Hepatocyte (in vitro differentiated cells): Measurements from ENCODE around the gene OLFM1. TPM values are rescaled to one million over a fixed set of nuclear protein-coding genes. Genes with fewer than 3 reads are reported as not detected.
A peak's percentile ranks its signal among the peaks of the same experiment; 100 is the strongest.

Source experiments
- DNase-seq: peaks from one replicate; pipeline ENCODE4 v3.0.0-alpha.2; 2016; ENCODE audit warnings: low spot score
- H2AFZ ChIP-seq: fragments of 200-600 bp; sonication (generic); 2 replicates; pipeline ENCODE4 v1.6.0; 2016; ENCODE audit warnings: antibody characterized with exemption, mild to moderate bottlenecking
- H3K27ac ChIP-seq: fragments of 200-600 bp; sonication (generic); 2 replicates; pipeline ENCODE4 v1.5.1; 2016; ENCODE audit warnings: mild to moderate bottlenecking
- H3K27me3 ChIP-seq: fragments of 200-600 bp; sonication (generic); 2 replicates; pipeline ENCODE4 v1.6.1; 2016
- H3K36me3 ChIP-seq: fragments of 200-600 bp; sonication (generic); replicated peaks from 2 replicates; pipeline ENCODE4 v1.5.1; 2016; ENCODE audit warnings: low read depth; ENCODE audit not compliant: insufficient read depth
- H3K4me1 ChIP-seq: fragments of 200-600 bp; sonication (generic); 2 replicates; pipeline ENCODE4 v1.5.1; 2016; ENCODE audit warnings: mild to moderate bottlenecking, moderate library complexity; ENCODE audit not compliant: insufficient read depth
- H3K4me2 ChIP-seq: fragments of 200-600 bp; sonication (generic); 2 replicates; pipeline ENCODE4 v1.6.0; 2016
- H3K4me3 ChIP-seq: fragments of 200-600 bp; sonication (generic); 2 replicates; pipeline ENCODE4 v1.5.1; 2016; ENCODE audit warnings: mild to moderate bottlenecking
- H3K79me2 ChIP-seq: fragments of 200-600 bp; sonication (generic); 2 replicates; pipeline ENCODE4 v1.6.0; 2017; ENCODE audit warnings: mild to moderate bottlenecking
- H3K9me2 ChIP-seq: fragments of 200-600 bp; sonication (generic); replicated peaks from 2 replicates; pipeline ENCODE4 v1.6.0; 2017; ENCODE audit warnings: mild to moderate bottlenecking; ENCODE audit not compliant: insufficient read depth
- H3K9me3 ChIP-seq: fragments of 200-600 bp; sonication (generic); 2 replicates; pipeline ENCODE4 v1.5.1; 2016; ENCODE audit warnings: low read depth, mild to moderate bottlenecking
- H4K20me1 ChIP-seq: fragments of 200-600 bp; sonication (generic); 2 replicates; pipeline ENCODE4 v1.6.0; 2016; ENCODE audit warnings: mild to moderate bottlenecking; ENCODE audit not compliant: insufficient read depth, poor library complexity, severe bottlenecking
- CTCF ChIP-seq: fragments of 200-600 bp; sonication (generic); IDR thresholded peaks from 2 replicates; pipeline ENCODE4 v1.5.1; 2016; ENCODE audit warnings: antibody characterized with exemption, mild to moderate bottlenecking; ENCODE audit not compliant: poor library complexity
- EZH2 ChIP-seq: fragments of 200-600 bp; sonication (generic); IDR thresholded peaks from 2 replicates; pipeline ENCODE4 v1.6.1; 2016; ENCODE audit warnings: antibody characterized with exemption, mild to moderate bottlenecking, borderline replicate concordance
- EZH2phosphoT487 ChIP-seq: fragments of 200-600 bp; sonication (generic); IDR thresholded peaks from one replicate; pipeline ENCODE4 v1.6.1; 2018; ENCODE audit warnings: antibody characterized with exemption, mild to moderate bottlenecking, low read depth, moderate library complexity; ENCODE audit not compliant: unreplicated experiment, severe bottlenecking
- WGBS: methylation state at CpG from one replicate; pipeline ENCODE4 v1.1.6; 2016; ENCODE audit warnings: low lambda C conversion rate; ENCODE audit errors: missing lambda C conversion rate; 5-methylcytosine and 5-hydroxymethylcytosine counted together
- polyA plus RNA-seq: library from polyadenylated mRNA; unstranded; fragments of >200 nt; fragmentation: Nextera tagmentation; extraction: Ambion mirVana; gene quantifications from 2 replicates; pipeline ENCODE4 v1.2.1, GENCODE V29; 2016
- total RNA-seq: library from RNA; depleted of rRNA; stranded (reverse); fragments of >200 nt; gene quantifications from 2 replicates; pipeline ENCODE4 v1.2.3, GENCODE V29; 2014

The OLFM1 gene
- total and polyA plus RNA-seq, 2 experiments from 2014 or later, result 0.94 to 4.8 TPM

DNA sequence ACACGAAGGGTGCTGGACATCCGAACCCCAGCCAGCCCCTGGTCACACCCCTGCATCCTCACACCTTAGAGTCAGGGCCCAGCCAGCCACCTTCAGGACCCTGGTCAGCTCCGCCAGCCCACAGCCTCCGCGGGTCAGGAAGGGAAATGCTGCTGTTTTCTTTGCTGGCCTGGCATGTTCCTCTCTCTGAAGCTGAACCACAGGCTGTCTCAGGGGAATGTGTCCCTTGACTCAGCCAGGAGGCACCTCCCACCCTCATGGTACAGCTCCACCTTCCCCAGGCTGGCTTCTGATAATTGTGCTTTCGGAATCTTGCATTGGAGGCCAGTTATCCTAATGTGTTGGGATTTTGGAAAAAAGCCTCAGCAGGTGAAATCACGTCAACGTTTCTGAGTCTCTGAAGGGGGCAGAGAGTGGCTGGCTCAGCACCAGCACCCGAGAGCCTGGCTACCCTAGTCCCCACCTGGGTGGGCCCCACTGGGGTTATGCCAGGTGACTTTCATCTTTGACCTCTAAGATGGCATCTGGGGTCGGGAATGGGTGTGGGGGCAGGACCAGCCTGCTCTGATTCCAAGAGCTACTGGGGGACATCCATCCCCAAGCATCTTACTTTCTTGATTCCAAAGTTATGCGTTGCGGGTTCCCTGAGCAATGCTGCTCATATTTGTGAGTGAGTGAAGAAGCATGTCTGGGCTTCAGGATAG lies 9.8 kb upstream of the OLFM1 start:
- Histone ChIP-seq H3K27me3 (peaks cover 48% of the 10 kb centered on the region), H3K79me2 (no peaks in the 10 kb centered on the region), H2AFZ (no peak overlapping the region), H3K27ac (no peak overlapping the region), H4K20me1 (no peaks in the 10 kb centered on the region), H3K9me3 (no peaks in the 10 kb centered on the region), H3K4me2 (no peak overlapping the region), H3K9me2 (no peaks in the 10 kb centered on the region), H3K36me3 (no peaks in the 10 kb centered on the region), H3K4me3 (no peak overlapping the region), H3K4me1 (no peaks in the 10 kb centered on the region)
- DNase-seq, result peak; percentile 68
- no peak for TF ChIP-seq EZH2phosphoT487
- TF ChIP-seq EZH2, result no peak
- TF ChIP-seq CTCF, result no peak
- 53% methylated on average over 12 of the region's 12 CpGs for WGBS

DNA sequence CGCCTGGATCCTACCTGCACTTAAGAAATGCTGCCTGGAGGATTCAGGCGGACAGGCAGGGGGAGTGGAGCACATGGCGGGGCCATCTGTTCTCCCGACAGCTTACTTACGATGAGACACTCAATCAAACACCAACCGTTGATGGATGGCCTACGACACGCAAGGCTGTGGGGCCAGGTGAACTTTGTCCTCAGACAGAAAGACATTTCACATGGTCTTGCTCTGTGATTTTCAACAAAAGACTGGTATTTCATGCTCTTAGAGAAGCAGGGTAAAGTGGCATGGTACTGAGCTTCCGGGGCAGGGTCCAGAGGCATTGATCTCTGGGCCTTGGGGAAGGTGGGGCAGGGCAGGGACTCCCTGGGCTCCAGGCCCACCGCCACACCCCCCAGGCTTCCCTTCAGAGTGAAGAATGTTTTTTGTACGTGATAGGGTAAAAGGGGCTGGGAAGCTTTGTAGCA lies 9.1 kb upstream of the OLFM1 start:
- no peaks in the 10 kb centered on the region for H3K9me3 ChIP-seq
- no peak overlapping the region for H3K4me2 ChIP-seq
- WGBS, result 81% methylated on average over 11 of the region's 11 CpGs
- no peak overlapping the region for H3K27ac ChIP-seq
- H3K9me2 ChIP-seq, result no peaks in the 10 kb centered on the region
- H3K79me2 ChIP-seq, result no peaks in the 10 kb centered on the region
- peaks cover 53% of the 10 kb centered on the region for H3K27me3 ChIP-seq
- TF ChIP-seq EZH2, result no peak
- no peak overlapping the region for H2AFZ ChIP-seq
- no peaks in the 10 kb centered on the region for H4K20me1 ChIP-seq
- DNase-seq, result no peak
- H3K36me3 ChIP-seq, result no peaks in the 10 kb centered on the region
- H3K4me1 ChIP-seq, result no peaks in the 10 kb centered on the region
- H3K4me3 ChIP-seq, result no peak overlapping the region

GRCh38 chr9:135079018-135079417 lies 8.4 kb upstream of the OLFM1 start:
- no peaks in the 10 kb centered on the region for H3K4me1 ChIP-seq
- TF ChIP-seq CTCF (no peak), EZH2 (no peak), EZH2phosphoT487 (no peak)
- H4K20me1 ChIP-seq, result no peaks in the 10 kb centered on the region
- no peak for DNase-seq
- peaks cover 53% of the 10 kb centered on the region for H3K27me3 ChIP-seq
- no peak overlapping the region for H3K27ac ChIP-seq
- no peaks in the 10 kb centered on the region for H3K9me3 ChIP-seq
- WGBS, result 82% methylated on average over 7 of the region's 7 CpGs
- no peaks in the 10 kb centered on the region for H3K36me3 ChIP-seq
- no peak overlapping the region for H3K4me2 ChIP-seq
- H3K4me3 ChIP-seq, result no peak overlapping the region
- H2AFZ ChIP-seq, result no peak overlapping the region
- no peaks in the 10 kb centered on the region for H3K9me2 ChIP-seq
- H3K79me2 ChIP-seq, result no peaks in the 10 kb centered on the region

DNA sequence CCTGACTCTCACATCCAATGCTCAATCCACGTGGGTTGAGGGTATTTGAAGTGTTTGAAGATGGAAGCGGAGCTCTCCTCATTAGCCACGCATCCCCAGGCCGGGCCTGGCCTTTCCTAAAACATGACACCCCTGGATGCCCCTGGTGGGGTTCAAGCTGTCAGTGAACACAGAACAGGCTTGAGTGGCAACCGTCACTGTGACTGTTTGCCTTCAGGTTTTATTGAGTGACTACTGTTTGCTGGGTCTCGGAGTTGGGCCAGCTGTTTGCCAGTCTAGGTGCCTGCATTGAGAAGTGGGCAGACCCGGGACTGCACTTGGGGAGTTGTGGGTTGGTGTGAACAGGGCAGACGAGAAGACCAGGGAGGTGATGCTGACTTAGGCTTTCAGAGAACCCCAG lies 7.8 kb upstream of the OLFM1 start:
- no peak overlapping the region for H3K27ac ChIP-seq
- H4K20me1 ChIP-seq, result no peaks in the 10 kb centered on the region
- no peaks in the 10 kb centered on the region for H3K9me2 ChIP-seq
- WGBS, result 82% methylated on average over 8 of the region's 8 CpGs
- H3K4me1 ChIP-seq, result no peaks in the 10 kb centered on the region
- no peak overlapping the region for H2AFZ ChIP-seq
- H3K4me3 ChIP-seq, result no peak overlapping the region
- H3K27me3 ChIP-seq, result peaks cover 55% of the 10 kb centered on the region
- no peak overlapping the region for H3K4me2 ChIP-seq
- H3K79me2 ChIP-seq, result no peaks in the 10 kb centered on the region
- H3K9me3 ChIP-seq, result no peaks in the 10 kb centered on the region
- H3K36me3 ChIP-seq, result no peaks in the 10 kb centered on the region
- DNase-seq, result no peak
- no peak for TF ChIP-seq EZH2phosphoT487
